Measurements from ENCODE around the gene SERPINB13.

DNA sequence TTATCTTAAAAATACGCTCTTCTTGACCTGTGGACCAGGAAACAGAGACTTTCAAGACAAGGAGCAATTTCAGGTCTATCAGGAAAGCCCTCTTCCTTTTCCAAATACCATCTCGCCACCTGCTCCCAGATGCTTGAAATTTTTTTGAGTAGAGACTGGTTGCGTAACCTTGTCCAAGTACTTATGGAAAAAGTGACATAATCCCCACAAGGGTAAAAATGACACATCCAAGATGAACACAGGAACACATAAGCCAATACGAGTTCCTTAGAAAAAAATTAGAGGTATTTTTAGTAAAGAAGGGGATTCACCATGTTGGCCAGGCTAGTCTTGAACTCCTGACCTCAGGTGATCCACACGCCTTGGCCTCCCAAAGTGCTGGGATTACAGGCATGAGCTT, 1.8 kb downstream of the SERPINB13 start:
- TF ChIP-seq, protein P1, sequence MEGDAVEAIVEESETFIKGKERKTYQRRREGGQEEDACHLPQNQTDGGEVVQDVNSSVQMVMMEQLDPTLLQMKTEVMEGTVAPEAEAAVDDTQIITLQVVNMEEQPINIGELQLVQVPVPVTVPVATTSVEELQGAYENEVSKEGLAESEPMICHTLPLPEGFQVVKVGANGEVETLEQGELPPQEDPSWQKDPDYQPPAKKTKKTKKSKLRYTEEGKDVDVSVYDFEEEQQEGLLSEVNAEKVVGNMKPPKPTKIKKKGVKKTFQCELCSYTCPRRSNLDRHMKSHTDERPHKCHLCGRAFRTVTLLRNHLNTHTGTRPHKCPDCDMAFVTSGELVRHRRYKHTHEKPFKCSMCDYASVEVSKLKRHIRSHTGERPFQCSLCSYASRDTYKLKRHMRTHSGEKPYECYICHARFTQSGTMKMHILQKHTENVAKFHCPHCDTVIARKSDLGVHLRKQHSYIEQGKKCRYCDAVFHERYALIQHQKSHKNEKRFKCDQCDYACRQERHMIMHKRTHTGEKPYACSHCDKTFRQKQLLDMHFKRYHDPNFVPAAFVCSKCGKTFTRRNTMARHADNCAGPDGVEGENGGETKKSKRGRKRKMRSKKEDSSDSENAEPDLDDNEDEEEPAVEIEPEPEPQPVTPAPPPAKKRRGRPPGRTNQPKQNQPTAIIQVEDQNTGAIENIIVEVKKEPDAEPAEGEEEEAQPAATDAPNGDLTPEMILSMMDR (IDR thresholded peaks at IDR 0.05): no peak
- no peak for TF ChIP-seq PHF8 (IDR thresholded peaks at IDR 0.05; ENCODE audit: borderline replicate concordance, low read depth)
- no peak for TF ChIP-seq POLR2A (IDR thresholded peaks at IDR 0.05; ENCODE audit: low read length)
- TF ChIP-seq MAZ (IDR thresholded peaks at IDR 0.05; ENCODE audit: borderline replicate concordance, low read depth, low read length): no peak
- TF ChIP-seq MAFK (IDR thresholded peaks at IDR 0.05; ENCODE audit: partially characterized antibody): no peak
- TF ChIP-seq, protein P2, sequence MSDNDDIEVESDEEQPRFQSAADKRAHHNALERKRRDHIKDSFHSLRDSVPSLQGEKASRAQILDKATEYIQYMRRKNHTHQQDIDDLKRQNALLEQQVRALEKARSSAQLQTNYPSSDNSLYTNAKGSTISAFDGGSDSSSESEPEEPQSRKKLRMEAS (IDR thresholded peaks at IDR 0.05): no peak
- TF ChIP-seq RCOR1 (IDR thresholded peaks at IDR 0.05; ENCODE audit: low read depth, low read length): no peak
- TF ChIP-seq JUN (IDR thresholded peaks at IDR 0.05): no peak
- TF ChIP-seq, protein P3, sequence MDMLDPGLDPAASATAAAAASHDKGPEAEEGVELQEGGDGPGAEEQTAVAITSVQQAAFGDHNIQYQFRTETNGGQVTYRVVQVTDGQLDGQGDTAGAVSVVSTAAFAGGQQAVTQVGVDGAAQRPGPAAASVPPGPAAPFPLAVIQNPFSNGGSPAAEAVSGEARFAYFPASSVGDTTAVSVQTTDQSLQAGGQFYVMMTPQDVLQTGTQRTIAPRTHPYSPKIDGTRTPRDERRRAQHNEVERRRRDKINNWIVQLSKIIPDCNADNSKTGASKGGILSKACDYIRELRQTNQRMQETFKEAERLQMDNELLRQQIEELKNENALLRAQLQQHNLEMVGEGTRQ (IDR thresholded peaks at IDR 0.05): no peak
- no peak for TF ChIP-seq RAD21 (conservative IDR thresholded peaks at IDR 0.05 in 1 of 2, IDR thresholded peaks at IDR 0.05 in 1 of 2)
- no peak for TF ChIP-seq HEYL (CRISPR knock-in tag; IDR thresholded peaks at IDR 0.05)
